HEK293 (cell line): ENCODE results near the gene TBX3.

Experiments
- CTCF ChIA-PET: fragments of 350-600 bp; formaldehyde crosslinking; extraction: SDS; loops from one replicate; lab custom pipeline; 2021; ENCODE audit warnings: antibody characterized with exemption; lab: Yijun Ruan, JAX
- POLR2A ChIA-PET: fragments of 300-600 bp; formaldehyde crosslinking; extraction: SDS; loops from one replicate; lab custom pipeline; 2020; ENCODE audit warnings: antibody characterized with exemption, inconsistent platforms; lab: Yijun Ruan, JAX
- H3K27ac ChIP-seq: fragments of 200-500 bp; sonication (Bioruptor generic); 2 replicates; pipeline ENCODE4 v1.5.1; 2014; ENCODE audit warnings: low read depth, low read length, control low read depth, inconsistent platforms; ENCODE audit errors: extremely low read depth
- H3K36me3 ChIP-seq, 2 experiments: fragments of 200-500 bp in 1 of 2; sonication (Bioruptor generic) in 1 of 2; 1 replicate in 1 of 2; 2 replicates in 1 of 2; pipeline ENCODE4 v1.5.1; 2014 to 2017; ENCODE audit warnings: inconsistent platforms in 2 of 2, low read length in 2 of 2; ENCODE audit not compliant: control insufficient read depth in 2 of 2, insufficient read depth in 1 of 2
- H3K4me1 ChIP-seq: fragments of 200-500 bp; sonication (Bioruptor generic); 2 replicates; pipeline ENCODE4 v1.5.1; 2014; ENCODE audit warnings: mild to moderate bottlenecking, low read length, inconsistent platforms; ENCODE audit not compliant: control insufficient read depth, insufficient read depth
- H3K4me3 ChIP-seq: 2 replicates; pipeline ENCODE4 v1.5.1; 2011; ENCODE audit warnings: low read depth, mild to moderate bottlenecking, control low read depth, low read length, moderate library complexity
- H3K9me3 ChIP-seq: fragments of 200-500 bp; sonication (Bioruptor generic); 2 replicates; pipeline ENCODE4 v1.5.1; 2014; ENCODE audit warnings: low read depth, low read length, inconsistent platforms; ENCODE audit not compliant: control insufficient read depth, insufficient read depth
- GLI2 ChIP-seq: fragments of 450-650 bp; formaldehyde crosslinking; IDR thresholded peaks from 2 replicates; pipeline ENCODE4; 2017; ENCODE audit warnings: missing biosample characterization, missing genetic modification characterization, low read depth, borderline replicate concordance
- INSM2 ChIP-seq: fragments of 450-650 bp; formaldehyde crosslinking; IDR thresholded peaks from 2 replicates; pipeline ENCODE4 v1.5.1; 2016; ENCODE audit warnings: missing biosample characterization, missing genetic modification characterization
- KLF17 ChIP-seq: fragments of 450-650 bp; formaldehyde crosslinking; IDR thresholded peaks from 2 replicates; pipeline ENCODE4 v1.5.1; 2016; ENCODE audit warnings: missing biosample characterization, missing genetic modification characterization
- OSR2 ChIP-seq: fragments of 450-650 bp; formaldehyde crosslinking; IDR thresholded peaks from 2 replicates; pipeline ENCODE4 v1.5.1; 2016; ENCODE audit warnings: missing biosample characterization, missing genetic modification characterization
- PRDM4 ChIP-seq: fragments of 450-650 bp; formaldehyde crosslinking; IDR thresholded peaks from 2 replicates; pipeline ENCODE4 v1.5.1; 2017; ENCODE audit warnings: missing biosample characterization, missing genetic modification characterization
- ZBTB8A ChIP-seq: fragments of 450-650 bp; formaldehyde crosslinking; IDR thresholded peaks from 2 replicates; pipeline ENCODE4 v1.5.1; 2016; ENCODE audit warnings: missing biosample characterization, missing genetic modification characterization
- ZFP37 ChIP-seq: fragments of 450-650 bp; formaldehyde crosslinking; IDR thresholded peaks from 2 replicates; pipeline ENCODE4 v1.5.1; 2016; ENCODE audit warnings: missing biosample characterization, missing genetic modification characterization
- ZNF19 ChIP-seq: fragments of 450-650 bp; formaldehyde crosslinking; IDR thresholded peaks from 2 replicates; pipeline ENCODE4; 2016; ENCODE audit warnings: missing biosample characterization, missing genetic modification characterization, low read depth
- ZNF211 ChIP-seq: fragments of 450-650 bp; formaldehyde crosslinking; IDR thresholded peaks from 2 replicates; pipeline ENCODE4 v1.5.1; 2016; ENCODE audit warnings: low read depth, missing biosample characterization, missing genetic modification characterization
- ZNF335 ChIP-seq: fragments of 450-650 bp; formaldehyde crosslinking; conservative IDR thresholded peaks from 2 replicates; pipeline ENCODE4 v1.5.1; 2016; ENCODE audit warnings: missing biosample characterization, missing genetic modification characterization
- ZNF366 ChIP-seq: fragments of 450-650 bp; formaldehyde crosslinking; conservative IDR thresholded peaks from 2 replicates; pipeline ENCODE4 v1.5.1; 2016; ENCODE audit warnings: missing biosample characterization, missing genetic modification characterization
- ZNF645 ChIP-seq: fragments of 450-650 bp; formaldehyde crosslinking; IDR thresholded peaks from 2 replicates; pipeline ENCODE4; 2016; ENCODE audit warnings: missing biosample characterization, missing genetic modification characterization
- ZNF658 ChIP-seq: fragments of 450-650 bp; formaldehyde crosslinking; IDR thresholded peaks from 2 replicates; pipeline ENCODE4; 2016; ENCODE audit warnings: missing biosample characterization, missing genetic modification characterization
- ZNF776 ChIP-seq: fragments of 450-650 bp; formaldehyde crosslinking; IDR thresholded peaks from 2 replicates; pipeline ENCODE4 v1.5.0; 2017; ENCODE audit warnings: missing biosample characterization, missing genetic modification characterization, borderline replicate concordance
- ZNF830 ChIP-seq: fragments of 450-650 bp; IDR thresholded peaks from 2 replicates; pipeline ENCODE4 v1.5.0; 2018; ENCODE audit warnings: missing biosample characterization, missing genetic modification characterization, low read depth, mild to moderate bottlenecking, moderate library complexity
- ZSCAN4 ChIP-seq: fragments of 450-650 bp; formaldehyde crosslinking; IDR thresholded peaks from 2 replicates; pipeline ENCODE4 v1.5.1; 2017; ENCODE audit warnings: missing biosample characterization, missing genetic modification characterization
- TF ChIP-seq, protein P1 (sequence below): fragments of 450-650 bp; formaldehyde crosslinking; IDR thresholded peaks from 2 replicates; pipeline ENCODE4 v1.5.1; 2017; ENCODE audit warnings: missing biosample characterization, missing genetic modification characterization
- TF ChIP-seq, protein P2 (sequence below): fragments of 450-650 bp; formaldehyde crosslinking; IDR thresholded peaks from 2 replicates; pipeline ENCODE4 v1.5.1; 2016; ENCODE audit warnings: missing biosample characterization, missing genetic modification characterization, low read depth
- TF ChIP-seq, protein P3 (sequence below): fragments of 450-650 bp; formaldehyde crosslinking; IDR thresholded peaks from 2 replicates; pipeline ENCODE4 v1.5.1; 2017; ENCODE audit warnings: missing biosample characterization, missing genetic modification characterization

The TBX3 gene

DNA sequence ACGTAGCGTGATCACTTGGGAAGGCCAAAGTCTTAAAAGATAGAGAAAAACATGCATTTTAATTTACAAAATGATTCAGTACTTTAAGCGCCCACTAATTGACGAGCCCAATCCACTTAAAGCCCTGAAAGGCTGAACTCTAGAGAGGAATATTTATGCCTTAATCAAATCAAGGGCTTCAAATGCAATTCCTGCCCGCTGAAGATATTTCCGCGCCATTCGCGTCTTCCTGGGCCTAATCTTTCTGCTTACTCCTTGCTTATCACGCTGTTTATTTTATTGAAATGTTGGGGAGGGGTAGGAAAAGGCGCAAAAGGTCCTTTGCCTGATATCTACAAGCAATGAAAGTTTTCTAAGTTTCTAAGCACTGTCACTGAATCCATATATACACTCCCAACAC lies 4.0 kb downstream of the TBX3 start:
- peaks cover 12 to 64% of the 10 kb centered on the region in 2 experiments; a peak in 2 of 3 replicates for H3K36me3 ChIP-seq
- H3K9me3 ChIP-seq = no peaks in the 10 kb centered on the region; the same call in 1 of the 2 replicates
- POLR2A ChIA-PET = no interaction called here
- TF ChIP-seq ZNF19 (tag by site-specific recombination) (no peak), ZNF366 (no peak), GLI2 (tag by site-specific recombination) (no peak), ZNF211 (no peak), ZFP37 (tag by site-specific recombination) (no peak), INSM2 (tag by site-specific recombination) (no peak), ZSCAN4 (tag by site-specific recombination) (no peak), PRDM4 (tag by site-specific recombination) (no peak), OSR2 (tag by site-specific recombination) (no peak), ZBTB8A (tag by site-specific recombination) (no peak), KLF17 (tag by site-specific recombination) (no peak), ZNF658 (tag by site-specific recombination) (no peak), ZNF830 (tag by site-specific recombination) (no peak), ZNF645 (tag by site-specific recombination) (no peak), ZNF335 (tag by site-specific recombination) (no peak), ZNF776 (tag by site-specific recombination) (no peak)
- TF ChIP-seq, protein P1, sequence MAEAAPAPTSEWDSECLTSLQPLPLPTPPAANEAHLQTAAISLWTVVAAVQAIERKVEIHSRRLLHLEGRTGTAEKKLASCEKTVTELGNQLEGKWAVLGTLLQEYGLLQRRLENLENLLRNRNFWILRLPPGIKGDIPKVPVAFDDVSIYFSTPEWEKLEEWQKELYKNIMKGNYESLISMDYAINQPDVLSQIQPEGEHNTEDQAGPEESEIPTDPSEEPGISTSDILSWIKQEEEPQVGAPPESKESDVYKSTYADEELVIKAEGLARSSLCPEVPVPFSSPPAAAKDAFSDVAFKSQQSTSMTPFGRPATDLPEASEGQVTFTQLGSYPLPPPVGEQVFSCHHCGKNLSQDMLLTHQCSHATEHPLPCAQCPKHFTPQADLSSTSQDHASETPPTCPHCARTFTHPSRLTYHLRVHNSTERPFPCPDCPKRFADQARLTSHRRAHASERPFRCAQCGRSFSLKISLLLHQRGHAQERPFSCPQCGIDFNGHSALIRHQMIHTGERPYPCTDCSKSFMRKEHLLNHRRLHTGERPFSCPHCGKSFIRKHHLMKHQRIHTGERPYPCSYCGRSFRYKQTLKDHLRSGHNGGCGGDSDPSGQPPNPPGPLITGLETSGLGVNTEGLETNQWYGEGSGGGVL = no peak
- TF ChIP-seq, protein P2, sequence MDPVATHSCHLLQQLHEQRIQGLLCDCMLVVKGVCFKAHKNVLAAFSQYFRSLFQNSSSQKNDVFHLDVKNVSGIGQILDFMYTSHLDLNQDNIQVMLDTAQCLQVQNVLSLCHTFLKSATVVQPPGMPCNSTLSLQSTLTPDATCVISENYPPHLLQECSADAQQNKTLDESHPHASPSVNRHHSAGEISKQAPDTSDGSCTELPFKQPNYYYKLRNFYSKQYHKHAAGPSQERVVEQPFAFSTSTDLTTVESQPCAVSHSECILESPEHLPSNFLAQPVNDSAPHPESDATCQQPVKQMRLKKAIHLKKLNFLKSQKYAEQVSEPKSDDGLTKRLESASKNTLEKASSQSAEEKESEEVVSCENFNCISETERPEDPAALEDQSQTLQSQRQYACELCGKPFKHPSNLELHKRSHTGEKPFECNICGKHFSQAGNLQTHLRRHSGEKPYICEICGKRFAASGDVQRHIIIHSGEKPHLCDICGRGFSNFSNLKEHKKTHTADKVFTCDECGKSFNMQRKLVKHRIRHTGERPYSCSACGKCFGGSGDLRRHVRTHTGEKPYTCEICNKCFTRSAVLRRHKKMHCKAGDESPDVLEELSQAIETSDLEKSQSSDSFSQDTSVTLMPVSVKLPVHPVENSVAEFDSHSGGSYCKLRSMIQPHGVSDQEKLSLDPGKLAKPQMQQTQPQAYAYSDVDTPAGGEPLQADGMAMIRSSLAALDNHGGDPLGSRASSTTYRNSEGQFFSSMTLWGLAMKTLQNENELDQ (tag by site-specific recombination) = no peak
- TF ChIP-seq, protein P3, sequence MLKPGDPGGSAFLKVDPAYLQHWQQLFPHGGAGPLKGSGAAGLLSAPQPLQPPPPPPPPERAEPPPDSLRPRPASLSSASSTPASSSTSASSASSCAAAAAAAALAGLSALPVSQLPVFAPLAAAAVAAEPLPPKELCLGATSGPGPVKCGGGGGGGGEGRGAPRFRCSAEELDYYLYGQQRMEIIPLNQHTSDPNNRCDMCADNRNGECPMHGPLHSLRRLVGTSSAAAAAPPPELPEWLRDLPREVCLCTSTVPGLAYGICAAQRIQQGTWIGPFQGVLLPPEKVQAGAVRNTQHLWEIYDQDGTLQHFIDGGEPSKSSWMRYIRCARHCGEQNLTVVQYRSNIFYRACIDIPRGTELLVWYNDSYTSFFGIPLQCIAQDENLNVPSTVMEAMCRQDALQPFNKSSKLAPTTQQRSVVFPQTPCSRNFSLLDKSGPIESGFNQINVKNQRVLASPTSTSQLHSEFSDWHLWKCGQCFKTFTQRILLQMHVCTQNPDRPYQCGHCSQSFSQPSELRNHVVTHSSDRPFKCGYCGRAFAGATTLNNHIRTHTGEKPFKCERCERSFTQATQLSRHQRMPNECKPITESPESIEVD (tag by site-specific recombination) = no peak
- CTCF ChIA-PET = no interaction called here
- no peak overlapping the region for H3K4me3 ChIP-seq
- H3K27ac ChIP-seq = no peak overlapping the region
- no peaks in the 10 kb centered on the region; the same call in 1 of the 2 replicates for H3K4me1 ChIP-seq
